TTC549 (cell line): ENCODE data around the gene SLC26A11.

Source experiments
- FAIRE-seq: peaks from 2 replicates; lab custom pipeline; 2012; peaks lifted over from hg19 to GRCh38; lab: Jason Lieb, UNC

The SLC26A11 gene

DNA sequence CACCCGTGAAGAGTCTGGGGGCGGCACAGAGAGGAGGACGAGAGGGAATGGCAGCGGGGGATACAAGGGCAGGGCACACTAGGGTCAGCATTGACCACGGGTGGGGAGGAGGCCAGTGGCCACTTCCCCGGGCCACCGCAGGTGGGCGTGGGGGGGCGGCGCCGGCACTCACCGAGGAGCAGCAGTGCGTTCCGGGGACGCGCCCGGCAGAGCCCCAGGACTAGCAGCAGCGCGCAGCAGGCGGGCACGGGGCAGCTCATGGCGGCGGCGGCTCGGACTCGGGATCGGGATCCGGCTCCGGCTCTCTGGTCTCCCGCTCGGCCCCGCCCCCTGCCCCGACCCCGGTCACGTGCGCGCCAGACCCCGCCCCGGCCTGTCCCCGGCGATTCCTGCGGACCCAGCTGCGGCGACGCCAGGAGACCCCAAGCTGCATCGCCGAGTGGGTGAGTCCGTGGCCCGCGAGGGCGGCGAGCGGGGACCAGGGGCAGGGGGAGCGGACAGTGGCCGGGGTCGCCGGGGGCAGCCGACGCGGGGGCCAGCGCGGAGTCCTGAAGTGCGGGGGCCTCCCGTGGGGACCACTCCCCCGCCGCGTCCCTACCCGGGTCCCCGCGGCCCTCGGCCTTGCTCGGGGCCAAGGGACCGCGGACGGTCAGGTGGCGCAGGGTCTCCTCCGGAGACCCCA, at the start of gene SLC26A11, which contains the start of gene SGSH:
SLC26A11 (plus strand) TSS at position 374 of the 682 bp plus-strand sequence. CDS start 1,134 bp downstream, outside the sequence.
SGSH (minus strand) TSS at position 280 of the 682 bp plus-strand sequence; CDS start at position 260, 20 bp downstream.
- FAIRE-seq, result no peak

DNA sequence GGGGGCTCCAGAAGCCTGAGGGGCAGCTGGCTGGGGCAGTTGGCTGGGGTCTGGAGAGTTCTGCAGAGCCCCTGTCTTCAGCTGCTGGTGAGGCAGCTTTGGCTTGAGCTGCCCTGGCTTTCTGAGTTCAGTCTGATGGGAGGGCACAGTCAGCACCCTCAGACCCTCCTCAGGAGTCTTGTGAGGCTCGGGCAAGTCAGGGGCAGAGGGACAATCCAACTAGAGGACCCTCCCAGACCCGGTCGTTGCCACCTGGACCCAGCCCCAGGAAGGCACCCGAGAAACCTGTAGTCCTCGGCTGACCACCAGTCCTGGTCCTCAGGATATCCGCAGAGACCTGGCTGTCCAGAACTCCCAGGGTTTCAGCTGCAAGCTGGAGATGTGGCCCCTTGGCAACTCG, 48.5 kb upstream of the SLC26A11 start:
- FAIRE-seq, result no peak

DNA sequence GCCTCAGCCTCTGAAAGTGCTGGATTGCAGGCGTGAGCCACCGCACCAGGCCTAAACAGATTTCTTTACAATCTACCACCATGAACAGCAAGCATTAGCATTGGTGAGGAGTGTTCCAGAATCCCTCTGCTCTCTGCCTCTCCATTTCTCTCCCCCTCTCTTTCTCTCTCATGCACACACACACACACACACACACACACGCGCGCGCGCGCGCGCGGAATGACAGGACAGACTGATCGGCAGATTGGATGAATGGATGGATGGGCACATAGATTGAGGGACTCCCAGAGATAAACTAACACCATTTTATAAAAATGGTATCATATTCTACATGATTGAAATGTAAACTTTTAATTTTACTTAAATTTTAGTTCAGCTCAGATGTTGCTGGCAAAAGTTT, 47.1 kb upstream of the SLC26A11 start:
- FAIRE-seq, result no peak

DNA sequence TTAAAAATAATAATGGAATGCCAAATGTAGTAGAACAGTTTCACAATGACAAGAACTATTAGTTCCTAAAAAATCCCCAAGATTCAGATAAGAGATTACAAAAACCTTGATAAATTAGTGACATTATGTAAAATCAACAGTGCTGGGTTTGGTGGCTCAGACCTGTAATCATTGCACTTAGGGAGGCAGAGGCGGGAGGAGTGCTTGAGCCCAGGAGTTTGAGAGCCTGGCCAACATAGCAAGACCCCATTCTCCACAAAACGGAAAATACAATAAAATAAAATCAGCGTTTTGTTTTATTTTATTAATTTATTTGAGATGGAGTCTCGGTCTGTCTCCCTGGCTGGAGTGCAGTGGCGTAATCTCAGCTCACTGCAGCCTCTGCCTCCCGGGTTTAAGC, 46.3 kb upstream of the SLC26A11 start:
- FAIRE-seq, result no peak

DNA sequence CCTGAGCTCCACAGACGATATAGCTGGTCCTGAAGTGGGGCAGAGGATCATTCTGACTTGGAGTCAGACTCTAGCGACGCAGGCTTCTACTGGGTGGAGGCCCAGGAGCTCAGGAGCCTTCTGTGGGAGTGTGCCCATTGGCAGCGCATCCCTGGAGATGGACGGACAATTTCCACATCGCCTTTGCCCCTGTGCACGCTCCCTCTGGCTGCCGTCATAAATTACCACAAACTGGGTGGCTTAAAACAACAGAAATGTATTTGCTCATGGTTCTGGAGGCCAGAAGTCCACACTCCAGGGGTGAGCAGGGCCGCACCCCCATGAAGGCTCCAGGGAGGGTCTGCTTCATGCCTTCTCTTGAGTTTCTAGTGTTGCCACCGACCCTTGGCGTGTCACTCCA, 43.5 kb upstream of the SLC26A11 start:
- FAIRE-seq, result no peak

DNA sequence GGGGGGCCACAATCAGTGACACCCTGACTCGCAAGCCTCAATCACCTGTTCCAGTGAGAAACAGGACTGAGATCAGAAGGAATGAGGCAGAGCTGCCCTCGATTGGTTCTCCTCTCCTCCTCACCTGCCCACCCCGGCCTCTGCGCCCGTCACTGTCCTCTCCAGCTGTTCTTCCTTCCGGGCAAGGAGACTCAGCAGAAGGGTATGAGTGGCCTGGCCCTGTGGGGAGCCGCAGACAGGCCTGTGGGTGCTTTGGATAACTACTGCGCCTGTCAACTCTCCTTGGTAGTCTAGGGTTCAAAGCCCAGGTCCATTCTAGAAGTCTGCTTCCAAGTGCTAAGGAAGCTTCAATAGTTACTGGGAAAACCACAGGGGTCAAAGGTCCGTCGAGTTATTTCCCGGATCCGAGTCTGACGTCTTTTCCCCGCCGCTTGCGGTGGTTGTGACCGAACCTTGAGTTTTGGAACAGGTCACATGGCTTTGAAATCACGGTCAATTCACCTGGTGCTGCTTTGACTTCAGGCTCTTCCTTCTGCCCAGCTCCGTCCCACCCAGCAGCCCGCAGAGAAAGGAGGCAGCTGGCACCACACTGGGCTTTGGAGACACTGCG, 42.1 kb upstream of the SLC26A11 start:
- FAIRE-seq, result no peak

DNA sequence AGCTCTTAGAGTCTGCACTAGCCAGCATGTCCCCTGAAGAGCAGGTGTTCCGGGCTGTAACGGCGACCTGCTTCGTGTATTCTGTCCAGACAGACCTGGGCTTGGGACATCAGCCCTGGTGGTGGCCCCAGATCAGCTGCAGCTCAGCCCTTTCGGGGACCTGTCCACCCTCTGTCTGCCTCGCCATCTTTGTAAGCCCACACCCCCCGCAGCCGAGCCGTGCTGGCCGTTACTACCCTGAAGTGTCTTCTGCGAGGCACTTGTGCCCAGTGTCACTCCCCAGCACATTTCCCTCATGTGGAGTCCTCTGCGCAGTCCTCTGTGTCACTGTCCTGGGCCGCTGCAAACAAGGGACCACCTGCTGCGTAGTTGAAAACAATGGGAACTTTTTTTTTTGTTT, 40.0 kb upstream of the SLC26A11 start:
- no peak for FAIRE-seq

DNA sequence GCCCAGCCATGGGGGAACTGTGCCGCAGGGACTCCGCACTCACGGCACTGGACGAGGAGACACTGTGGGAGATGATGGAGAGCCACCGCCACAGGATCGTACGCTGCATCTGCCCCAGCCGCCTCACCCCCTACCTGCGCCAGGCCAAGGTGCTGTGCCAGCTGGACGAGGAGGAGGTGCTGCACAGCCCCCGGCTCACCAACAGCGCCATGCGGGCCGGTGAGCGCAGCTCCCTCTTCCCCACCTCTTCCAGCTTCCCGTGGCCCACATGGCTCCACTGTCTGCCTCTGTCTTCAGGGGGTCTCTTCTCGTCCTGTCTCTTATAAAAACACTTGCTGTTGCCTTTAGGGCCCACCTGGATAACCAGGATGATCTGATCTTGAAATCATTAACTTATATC, 38.8 kb upstream of the SLC26A11 start:
- FAIRE-seq, result no peak

DNA sequence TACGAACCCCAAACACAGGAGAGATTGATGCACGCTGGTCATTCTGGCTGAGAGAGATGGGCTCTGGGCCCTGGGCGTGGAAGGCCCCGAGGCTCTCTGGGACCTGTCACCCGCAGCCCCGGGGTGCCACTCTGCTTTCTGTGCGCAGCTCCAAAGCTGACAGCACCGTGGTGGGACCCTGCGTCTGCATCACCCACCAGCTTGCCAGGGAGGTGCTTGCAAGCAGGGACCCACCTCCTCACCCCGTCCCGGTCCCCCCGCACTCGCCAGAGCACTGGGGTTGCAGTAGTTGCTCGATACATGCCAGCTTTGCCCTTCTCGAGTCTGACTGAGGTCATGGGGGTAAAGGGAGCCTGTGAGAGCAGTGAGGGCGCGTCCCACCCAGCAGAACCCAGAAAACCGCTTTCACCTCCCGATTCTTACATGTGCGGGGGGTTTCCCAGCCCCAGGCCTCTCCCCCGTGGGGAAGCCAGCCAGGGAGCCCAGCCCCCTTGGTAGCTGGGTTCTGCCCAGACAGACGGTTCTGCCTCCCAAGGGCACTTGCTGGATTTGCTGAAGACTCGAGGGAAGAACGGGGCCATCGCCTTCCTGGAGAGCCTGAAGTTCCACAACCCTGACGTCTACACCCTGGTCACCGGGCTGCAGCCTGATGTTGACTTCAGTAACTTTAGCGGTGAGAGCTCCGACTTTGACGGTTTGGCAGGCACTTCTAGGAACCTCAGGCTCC, 37.9 kb upstream of the SLC26A11 start:
- FAIRE-seq, result no peak

DNA sequence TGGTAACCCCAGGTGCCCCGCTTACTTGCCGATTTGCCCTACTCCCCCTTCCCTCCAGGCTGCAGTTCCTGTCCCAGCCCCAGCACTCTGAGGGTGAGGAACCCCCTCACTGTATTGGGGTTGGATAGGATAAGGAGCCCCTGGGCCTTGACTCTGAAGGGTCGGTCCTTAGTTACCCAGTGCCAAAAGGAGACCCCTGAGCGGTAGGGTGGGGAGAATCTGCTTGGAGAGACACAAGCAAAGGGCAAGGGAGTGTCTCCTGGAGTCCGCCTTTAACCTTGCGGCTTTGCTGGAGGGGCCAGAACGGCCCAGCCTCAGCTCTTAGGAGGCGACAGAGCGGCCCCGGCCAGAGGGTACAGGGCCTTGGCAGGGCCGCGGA, 37.4 kb upstream of the SLC26A11 start:
- FAIRE-seq, result no peak

DNA sequence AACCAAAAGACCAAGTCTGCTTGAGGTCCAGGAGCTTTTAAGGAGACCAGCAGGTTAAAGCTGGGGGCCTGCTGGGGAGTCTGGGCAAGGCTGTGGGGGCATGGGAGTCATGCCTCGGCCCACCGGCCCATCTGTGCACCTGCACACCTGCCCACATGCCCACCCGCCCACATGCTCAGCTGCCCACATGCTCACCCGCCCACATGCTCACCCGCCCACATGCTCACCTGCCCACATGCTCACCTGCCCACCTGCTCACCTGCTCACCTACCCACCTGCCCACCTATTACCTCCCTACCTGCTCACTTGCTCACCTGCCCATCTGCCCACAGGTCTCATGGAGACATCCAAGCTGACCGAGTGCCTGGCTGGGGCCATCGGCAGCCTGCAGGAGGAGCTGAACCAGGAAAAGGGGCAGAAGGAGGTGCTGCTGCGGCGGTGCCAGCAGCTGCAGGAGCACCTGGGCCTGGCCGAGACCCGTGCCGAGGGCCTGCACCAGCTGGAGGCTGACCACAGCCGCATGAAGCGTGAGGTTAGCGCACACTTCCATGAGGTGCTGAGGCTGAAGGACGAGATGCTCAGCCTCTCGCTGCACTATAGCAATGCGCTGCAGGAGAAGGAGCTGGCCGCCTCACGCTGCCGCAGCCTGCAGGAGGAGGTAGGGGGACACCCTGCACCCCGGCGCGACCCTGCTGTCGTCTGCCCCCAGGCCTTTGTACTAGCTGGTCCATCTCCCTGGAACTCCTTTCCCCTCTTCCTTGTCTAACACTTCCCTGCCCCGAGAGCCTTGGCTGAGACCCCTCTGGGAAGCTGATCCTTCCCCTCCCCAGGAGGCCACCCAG, 36.4 kb upstream of the SLC26A11 start:
- no peak for FAIRE-seq

DNA sequence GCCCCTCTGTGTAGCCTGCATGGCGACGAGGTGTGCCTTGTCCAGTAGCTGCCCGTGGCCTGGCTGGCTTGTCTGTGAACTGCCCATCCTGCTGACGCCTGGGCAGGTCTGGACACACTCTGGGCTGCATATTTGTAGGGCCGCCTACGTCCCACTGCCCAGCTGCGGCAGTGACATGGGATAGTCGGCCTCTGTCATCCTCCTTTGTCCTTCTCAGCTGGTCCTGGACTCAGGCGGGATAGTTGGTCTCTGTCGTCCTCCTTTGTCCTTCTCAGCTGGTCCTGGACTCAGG, 35.9 kb upstream of the SLC26A11 start:
- no peak for FAIRE-seq

DNA sequence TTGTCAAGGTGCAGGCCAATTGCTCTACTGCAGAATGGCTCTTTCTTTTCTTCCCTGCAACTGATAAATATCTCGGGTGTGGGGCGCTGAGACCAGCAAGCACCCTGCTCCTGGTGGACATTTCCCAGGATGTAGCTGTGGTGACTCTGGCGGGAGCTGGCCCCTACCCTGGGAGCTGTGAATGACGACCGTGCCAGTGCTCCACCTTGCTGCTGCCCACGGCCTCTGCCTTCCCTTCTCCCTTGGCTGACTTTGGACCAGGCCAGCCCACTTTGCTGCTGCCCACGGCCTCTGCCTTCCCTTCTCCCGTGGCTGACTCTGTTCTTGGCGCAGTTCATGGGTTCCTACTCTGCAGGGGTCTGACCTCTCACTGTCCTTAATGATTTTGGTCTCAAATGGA, 34.3 kb upstream of the SLC26A11 start:
- no peak for FAIRE-seq

DNA sequence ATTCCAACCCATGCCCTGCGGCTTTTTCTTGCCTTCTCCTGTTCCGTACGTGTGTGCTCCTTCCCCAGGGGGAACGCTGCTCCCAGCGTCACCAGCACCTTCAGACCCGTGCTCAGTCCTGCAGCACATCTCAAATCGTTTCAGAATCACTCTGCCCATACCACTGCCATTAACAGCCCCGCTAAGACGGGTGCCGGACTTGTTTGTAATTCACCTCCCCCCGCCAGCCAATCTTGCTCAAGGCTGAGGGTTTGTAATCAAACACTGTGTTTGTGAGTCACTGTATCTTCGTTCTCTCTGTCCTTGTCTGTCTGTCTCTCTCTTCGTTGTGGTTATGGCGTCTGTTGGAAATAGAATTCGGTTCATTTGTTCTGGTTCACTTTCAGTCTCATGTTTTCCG, 33.1 kb upstream of the SLC26A11 start:
- no peak for FAIRE-seq

DNA sequence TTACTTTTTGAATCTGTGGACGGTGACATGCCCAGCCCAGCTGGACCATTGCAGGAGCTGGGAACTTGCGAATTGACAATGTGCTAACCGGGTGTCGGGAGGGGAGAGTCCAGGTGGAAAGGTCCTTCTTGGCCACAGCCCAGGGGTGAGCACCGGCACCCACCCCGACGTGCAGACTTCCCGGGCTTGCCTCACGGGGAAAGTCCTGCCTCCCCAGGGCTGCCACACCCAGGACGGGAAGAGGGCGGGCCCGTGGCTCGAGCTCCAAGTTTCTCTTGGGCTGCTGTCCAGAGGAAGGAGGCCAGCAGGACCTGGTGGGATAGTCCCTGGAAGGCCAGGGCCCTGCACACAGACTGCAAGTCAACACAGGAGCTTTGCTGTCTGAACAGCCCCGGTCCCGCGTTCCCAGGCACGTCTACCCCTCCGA, 32.7 kb upstream of the SLC26A11 start:
- no peak for FAIRE-seq

DNA sequence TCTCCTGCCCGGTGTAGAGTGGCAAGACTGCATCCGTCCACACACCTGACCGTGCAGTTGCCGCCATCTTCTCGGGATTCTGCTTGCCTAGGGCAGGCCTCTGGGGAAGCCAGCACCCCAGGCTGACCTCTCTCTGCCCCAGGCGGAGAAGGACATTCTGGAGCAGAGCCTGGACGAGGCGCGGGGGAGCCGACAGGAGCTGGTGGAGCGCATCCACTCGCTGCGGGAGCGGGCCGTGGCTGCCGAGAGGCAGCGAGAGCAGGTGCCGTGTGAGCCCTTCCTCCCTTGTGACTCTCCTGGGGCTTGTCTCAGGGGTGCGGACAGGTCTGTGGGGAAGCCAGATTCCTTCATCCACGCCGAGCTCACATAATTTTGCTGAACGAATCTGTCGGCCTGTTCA, 30.6 kb upstream of the SLC26A11 start:
- FAIRE-seq, result no peak

DNA sequence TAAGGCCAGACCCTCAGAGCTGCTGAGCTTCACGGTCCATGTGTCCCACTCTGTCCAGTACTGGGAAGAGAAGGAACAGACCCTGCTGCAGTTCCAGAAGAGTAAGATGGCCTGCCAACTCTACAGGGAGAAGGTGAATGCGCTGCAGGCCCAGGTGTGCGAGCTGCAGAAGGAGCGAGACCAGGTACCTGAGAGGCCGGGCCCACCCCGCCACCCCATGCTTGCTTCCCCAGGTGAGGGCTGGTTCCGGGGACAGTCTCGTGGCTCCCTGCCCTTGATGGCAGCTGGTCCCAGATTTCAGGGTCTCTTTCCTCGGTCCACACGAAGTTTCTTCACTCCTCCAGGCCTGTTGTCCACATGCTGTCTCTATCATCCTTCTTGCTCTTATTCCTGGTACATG, 29.5 kb upstream of the SLC26A11 start:
- no peak for FAIRE-seq

DNA sequence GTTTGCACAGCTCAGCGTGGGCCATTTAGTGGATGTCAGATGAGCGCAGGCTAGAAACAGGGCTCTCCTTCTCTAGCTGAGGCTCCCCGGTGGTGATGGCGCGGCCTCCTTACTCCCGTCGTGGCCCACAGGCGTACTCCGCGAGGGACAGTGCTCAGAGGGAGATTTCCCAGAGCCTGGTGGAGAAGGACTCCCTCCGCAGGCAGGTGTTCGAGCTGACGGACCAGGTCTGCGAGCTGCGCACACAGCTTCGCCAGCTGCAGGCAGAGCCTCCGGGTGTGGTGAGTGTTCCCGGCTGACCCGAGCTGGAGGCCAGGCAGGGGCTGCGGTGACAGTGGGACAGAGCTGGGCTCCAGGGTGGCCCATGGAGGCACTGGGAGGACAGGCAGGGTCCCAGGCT, 29.0 kb upstream of the SLC26A11 start:
- FAIRE-seq, result no peak

DNA sequence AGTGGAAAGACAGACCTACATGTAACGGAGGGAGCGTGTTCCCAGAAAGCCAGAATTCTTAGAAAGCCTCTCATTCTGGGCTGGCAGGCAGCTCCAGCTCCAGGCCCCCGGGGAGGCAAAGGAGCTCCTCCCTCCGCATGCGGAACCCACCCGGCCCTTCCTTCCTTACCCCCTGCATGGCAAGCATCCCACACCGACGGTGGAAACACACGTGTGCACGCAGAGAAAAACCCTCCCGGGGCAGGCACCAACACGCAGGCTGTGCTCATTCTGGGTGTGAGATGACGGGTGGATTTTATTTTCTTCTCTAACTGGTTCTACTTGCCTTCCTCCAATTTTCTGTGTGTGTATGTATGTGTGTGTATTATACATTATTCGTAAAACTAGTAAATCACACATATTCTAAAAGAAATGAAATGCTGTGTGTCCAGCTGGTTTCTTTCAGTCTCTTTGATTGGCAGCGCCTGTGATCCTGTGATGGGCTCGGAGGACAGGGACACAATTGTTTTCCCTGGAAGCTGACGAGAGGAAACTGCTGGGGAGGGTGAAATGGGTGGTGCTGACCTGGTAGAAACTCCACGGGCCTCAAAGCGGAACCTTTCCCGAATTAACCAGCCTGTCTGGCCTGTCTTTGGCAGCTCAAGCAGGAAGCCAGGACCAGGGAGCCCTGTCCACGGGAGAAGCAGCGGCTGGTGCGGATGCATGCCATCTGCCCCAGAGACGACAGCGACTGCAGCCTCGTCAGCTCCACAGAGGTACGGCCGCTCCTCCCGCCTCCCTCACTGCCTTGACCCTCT, 28.2 kb upstream of the SLC26A11 start:
- no peak for FAIRE-seq

DNA sequence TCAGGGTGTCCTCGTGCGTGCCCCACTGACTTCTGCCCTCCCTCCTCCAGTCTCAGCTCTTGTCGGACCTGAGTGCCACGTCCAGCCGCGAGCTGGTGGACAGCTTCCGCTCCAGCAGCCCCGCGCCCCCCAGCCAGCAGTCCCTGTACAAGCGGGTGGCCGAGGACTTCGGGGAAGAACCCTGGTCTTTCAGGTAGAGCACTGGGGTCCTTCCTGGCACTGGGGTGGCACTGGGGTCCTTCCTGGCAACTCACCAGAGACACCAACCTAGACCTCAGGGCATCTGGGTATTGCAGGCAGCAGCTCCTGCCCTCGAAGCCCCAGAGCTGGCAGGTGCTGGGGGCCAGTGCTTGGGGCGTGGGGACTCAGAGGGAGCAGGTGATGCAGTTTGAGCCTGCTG, 25.1 kb upstream of the SLC26A11 start:
- no peak for FAIRE-seq

DNA sequence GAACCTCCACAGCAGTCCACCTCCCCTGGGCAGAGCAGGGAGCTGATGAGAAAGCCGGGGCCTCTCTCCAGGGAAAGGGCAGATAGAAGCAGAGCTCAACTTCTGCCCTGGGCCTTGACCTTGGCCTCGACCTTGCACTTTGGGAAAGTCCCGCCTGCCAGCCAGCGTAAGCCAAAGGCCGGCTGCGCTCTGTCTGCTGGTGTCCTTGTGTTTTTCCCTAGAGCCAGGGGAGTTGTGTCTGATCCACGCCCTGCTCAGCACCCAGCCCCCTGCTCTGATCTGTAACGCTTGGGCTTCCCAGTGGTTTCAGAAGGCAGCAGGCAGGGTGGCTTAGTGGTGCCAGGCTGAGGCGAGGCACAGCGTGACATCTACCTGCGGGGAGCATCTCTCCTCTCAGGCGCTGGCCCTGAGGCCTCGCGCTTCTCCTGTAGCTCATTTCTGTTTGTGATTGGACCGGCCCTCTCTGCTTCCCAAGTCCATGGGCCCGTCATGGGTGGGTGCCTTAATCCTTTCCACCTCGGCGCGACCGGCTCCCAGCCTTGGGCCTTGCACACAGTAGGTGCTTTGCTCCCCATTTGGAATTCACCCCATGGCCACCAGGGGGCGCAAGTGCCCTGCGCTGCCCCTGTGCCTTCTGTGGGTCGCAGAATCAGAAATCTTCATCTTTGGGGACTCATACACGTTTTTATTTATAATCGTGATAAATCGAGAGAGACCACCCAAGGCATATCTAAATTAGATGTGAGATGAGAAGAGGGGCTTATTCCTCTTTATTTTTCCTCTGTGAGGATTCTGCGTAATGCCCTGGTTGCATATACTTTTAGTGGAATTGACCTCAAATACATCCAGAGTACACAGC, 24.3 kb upstream of the SLC26A11 start:
- FAIRE-seq, result no peak
